ENCODE data around the gene GAD1.

Gene GAD1

GRCh38 chr2:170905864-170906263 is 89.2 kb downstream of the GAD1 start:
- TF ChIP-seq CTCF (IDR thresholded peaks at IDR 0.05; ENCODE audit: insufficient read depth, low read depth, low read length, missing control alignments) = no peak
- no peak for DNase-seq (ENCODE audit: low read depth)
- H3K4me3 ChIP-seq (ENCODE audit: low read depth, low read length) = no peak overlapping the region
